ENCODE results near the gene PDCD1.

Gene PDCD1

GRCh38 chr2:241853651-241854341 is 4.9 kb downstream of the PDCD1 start:
- in situ Hi-C loops (cut with MboI; ENCODE audit: low sequenced_read_pairs) = no loop called here

GRCh38 chr2:241852981-241853631 is 5.6 kb downstream of the PDCD1 start:
- in situ Hi-C loops (cut with MboI; ENCODE audit: low sequenced_read_pairs) = no loop called here

- in situ Hi-C loops (cut with MboI; ENCODE audit: low sequenced_read_pairs) = no loop called here
Measured at GRCh38 chr2:241852116-241852980, 6.3 kb downstream of the PDCD1 start.

GRCh38 chr2:241851325-241852115 is 7.2 kb downstream of the PDCD1 start:
- in situ Hi-C loops (cut with MboI; ENCODE audit: low sequenced_read_pairs) = no loop called here

- in situ Hi-C loops (cut with MboI; ENCODE audit: low sequenced_read_pairs) = no loop called here
Measured at GRCh38 chr2:241850544-241851324, 8.0 kb downstream of the PDCD1 start.

GRCh38 chr2:241849616-241850543 is 8.8 kb downstream of the PDCD1 start:
- in situ Hi-C loops (cut with MboI; ENCODE audit: low sequenced_read_pairs) = no loop called here

- in situ Hi-C loops (cut with MboI; ENCODE audit: low sequenced_read_pairs) = no loop called here
Measured at GRCh38 chr2:241848761-241849615, 9.7 kb downstream of the PDCD1 start.

GRCh38 chr2:241846406-241846805 is 12.3 kb downstream of the PDCD1 start:
- in situ Hi-C loops (cut with MboI; ENCODE audit: low sequenced_read_pairs) = no loop called here

- in situ Hi-C loops (cut with MboI; ENCODE audit: low sequenced_read_pairs) = no loop called here
Measured at GRCh38 chr2:241844831-241845578, 13.7 kb downstream of the PDCD1 start.

GRCh38 chr2:241844066-241844728 is 14.5 kb downstream of the PDCD1 start:
- in situ Hi-C loops (cut with MboI; ENCODE audit: low sequenced_read_pairs) = no loop called here

- in situ Hi-C loops (cut with MboI; ENCODE audit: low sequenced_read_pairs) = no loop called here
Measured at GRCh38 chr2:241843321-241844065, 15.2 kb downstream of the PDCD1 start.

- in situ Hi-C loops (cut with MboI; ENCODE audit: low sequenced_read_pairs) = no loop called here
Measured at GRCh38 chr2:241842620-241843211, 16.0 kb downstream of the PDCD1 start.

GRCh38 chr2:241842067-241842415 is 16.7 kb downstream of the PDCD1 start:
- in situ Hi-C loops (cut with MboI; ENCODE audit: low sequenced_read_pairs) = no loop called here

- in situ Hi-C loops (cut with MboI; ENCODE audit: low sequenced_read_pairs) = no loop called here
Measured at GRCh38 chr2:241841181-241842066, 17.3 kb downstream of the PDCD1 start.

Data from HL-60/S4 (cell line).